WTC11 (cell line): Measurements from ENCODE around the gene GJA5. TPM values are rescaled to one million over a fixed set of nuclear protein-coding genes. Genes with fewer than 3 reads are reported as not detected.

Source experiments
- ATAC-seq: fragments of 200-7000 bp; cut with Tn5 transposase; 2 replicates; pipeline ENCODE4 v1.10.0; 2021; ENCODE audit warnings: mild to moderate bottlenecking, moderate library complexity
- CTCF ChIA-PET: fragments of 300-600 bp; sonication (Branson Sonifier 250); formaldehyde crosslinking; loops from one replicate; lab custom pipeline; 2021; ENCODE audit warnings: antibody characterized with exemption; lab: Charles Lee
- POLR2A ChIA-PET: fragments of 350-600 bp; sonication (Branson Sonifier 250); formaldehyde crosslinking; loops from one replicate; lab custom pipeline; 2021; ENCODE audit warnings: antibody characterized with exemption; lab: Charles Lee
- DNase-seq: peaks from one replicate; pipeline ENCODE4 v3.0.0; 2021; ENCODE audit warnings: low spot score
- H3K27ac Mint-ChIP-seq: 2 replicates; pipeline ENCODE4 v1.8.0; 2021; ENCODE audit warnings: mixed read lengths
- H3K27me3 Mint-ChIP-seq: 2 replicates; pipeline ENCODE4 v1.8.0; 2021; ENCODE audit warnings: low read depth, mild to moderate bottlenecking, moderate library complexity, mixed read lengths
- H3K36me3 Mint-ChIP-seq: 2 replicates; pipeline ENCODE4 v1.8.0; 2021; ENCODE audit warnings: mixed read lengths
- H3K4me1 Mint-ChIP-seq: 2 replicates; pipeline ENCODE4 v1.8.0; 2022; ENCODE audit warnings: mixed read lengths
- H3K4me3 Mint-ChIP-seq: 2 replicates; pipeline ENCODE4 v1.8.0; 2021; ENCODE audit warnings: mild to moderate bottlenecking, moderate library complexity, mixed read lengths
- H3K9me3 Mint-ChIP-seq: 2 replicates; pipeline ENCODE4 v1.8.0; 2021; ENCODE audit warnings: mixed read lengths
- CREB1 ChIP-seq: sonication (generic); formaldehyde crosslinking; IDR thresholded peaks from 2 replicates; pipeline ENCODE4 v1.8.0; 2023; ENCODE audit warnings: mild to moderate bottlenecking, missing genetic modification reagents
- ELF4 ChIP-seq: sonication (generic); formaldehyde crosslinking; IDR thresholded peaks from 2 replicates; pipeline ENCODE4 v1.8.1; 2022; ENCODE audit warnings: low read depth, mild to moderate bottlenecking, moderate library complexity, missing genetic modification reagents
- ETV6 ChIP-seq: sonication (generic); formaldehyde crosslinking; IDR thresholded peaks from 2 replicates; pipeline ENCODE4 v1.8.1; 2022; ENCODE audit warnings: mild to moderate bottlenecking, missing genetic modification reagents
- FOXJ3 ChIP-seq: sonication (generic); formaldehyde crosslinking; IDR thresholded peaks from 2 replicates; pipeline ENCODE4 v1.9.0; 2021; ENCODE audit warnings: missing genetic modification reagents, mild to moderate bottlenecking, borderline replicate concordance
- FOXK1 ChIP-seq: sonication (generic); formaldehyde crosslinking; IDR thresholded peaks from 2 replicates; pipeline ENCODE4 v1.8.0; 2022; ENCODE audit warnings: mild to moderate bottlenecking, moderate library complexity, missing genetic modification reagents
- GABPB1 ChIP-seq: sonication (generic); formaldehyde crosslinking; IDR thresholded peaks from 2 replicates; pipeline ENCODE4 v1.8.1; 2023; ENCODE audit warnings: mild to moderate bottlenecking, missing genetic modification reagents
- MXD4 ChIP-seq: fragments of 250-450 bp; sonication (Bioruptor Pico); IDR thresholded peaks from 2 replicates; pipeline ENCODE4 v1.8.0; 2021; ENCODE audit warnings: mild to moderate bottlenecking, moderate library complexity, borderline replicate concordance
- MYBL2 ChIP-seq: sonication (generic); formaldehyde crosslinking; IDR thresholded peaks from 2 replicates; pipeline ENCODE4 v1.8.1; 2023; ENCODE audit warnings: mild to moderate bottlenecking, moderate library complexity, missing genetic modification reagents
- NR1H2 ChIP-seq: sonication (generic); formaldehyde crosslinking; IDR thresholded peaks from 2 replicates; pipeline ENCODE4 v1.9.0; 2021; ENCODE audit warnings: mild to moderate bottlenecking, moderate library complexity, missing genetic modification reagents
- NR3C1 ChIP-seq: sonication (generic); formaldehyde crosslinking; conservative IDR thresholded peaks from 2 replicates; pipeline ENCODE4 v1.8.1; 2023; ENCODE audit warnings: low read depth, mild to moderate bottlenecking, missing genetic modification reagents
- OVOL2 ChIP-seq: fragments of 250-450 bp; sonication (Bioruptor Pico); IDR thresholded peaks from 2 replicates; pipeline ENCODE4 v1.9.0; 2021; ENCODE audit warnings: mild to moderate bottlenecking, borderline replicate concordance
- RELA ChIP-seq: sonication (generic); formaldehyde crosslinking; IDR thresholded peaks from 2 replicates; pipeline ENCODE4 v1.8.1; 2022; ENCODE audit warnings: missing genetic modification reagents, mild to moderate bottlenecking, borderline replicate concordance
- RORB ChIP-seq: fragments of 250-450 bp; sonication (Bioruptor Pico); IDR thresholded peaks from 2 replicates; pipeline ENCODE4 v1.9.0; 2021; ENCODE audit warnings: mild to moderate bottlenecking
- TCF7 ChIP-seq: sonication (generic); formaldehyde crosslinking; IDR thresholded peaks from 2 replicates; pipeline ENCODE4 v1.8.0; 2022; ENCODE audit warnings: mild to moderate bottlenecking, low read depth, missing genetic modification reagents, moderate library complexity
- total RNA-seq: library from RNA; stranded (reverse); gene quantifications from 3 replicates; pipeline ENCODE4 v1.2.3, GENCODE V29; 2021
- TF ChIP-seq, protein P1 (sequence below): sonication (generic); formaldehyde crosslinking; IDR thresholded peaks from 2 replicates; pipeline ENCODE4 v1.8.1; 2022; ENCODE audit warnings: low read depth, mild to moderate bottlenecking, moderate library complexity, missing genetic modification reagents, borderline replicate concordance
- TF ChIP-seq, protein P2 (sequence below): fragments of 250-450 bp; sonication (Bioruptor Pico); IDR thresholded peaks from 2 replicates; pipeline ENCODE4 v1.8.0; 2021; ENCODE audit warnings: mild to moderate bottlenecking
- TF ChIP-seq, protein P3 (sequence below): fragments of 200-600 bp; IDR thresholded peaks from 2 replicates; pipeline ENCODE4 v1.8.0; 2022; ENCODE audit warnings: antibody characterized with exemption
- TF ChIP-seq, protein P4 (sequence below): sonication (generic); formaldehyde crosslinking; IDR thresholded peaks from 2 replicates; pipeline ENCODE4 v1.8.1; 2023; ENCODE audit warnings: mild to moderate bottlenecking, missing genetic modification reagents, borderline replicate concordance
- TF ChIP-seq, protein P5 (sequence below): sonication (generic); formaldehyde crosslinking; IDR thresholded peaks from 2 replicates; pipeline ENCODE4 v1.8.0; 2022; ENCODE audit warnings: mild to moderate bottlenecking, missing genetic modification reagents
- TF ChIP-seq, protein P6 (sequence below): sonication (generic); formaldehyde crosslinking; IDR thresholded peaks from 2 replicates; pipeline ENCODE4 v1.8.1; 2022; ENCODE audit warnings: mild to moderate bottlenecking, missing genetic modification reagents, moderate library complexity, borderline replicate concordance
- TF ChIP-seq, protein P7 (sequence below): sonication (generic); formaldehyde crosslinking; IDR thresholded peaks from 2 replicates; pipeline ENCODE4 v1.8.0; 2022; ENCODE audit warnings: missing genetic modification reagents

The GJA5 gene
- total RNA-seq, 1 experiment from 2014 or later: 2.2 TPM

DNA sequence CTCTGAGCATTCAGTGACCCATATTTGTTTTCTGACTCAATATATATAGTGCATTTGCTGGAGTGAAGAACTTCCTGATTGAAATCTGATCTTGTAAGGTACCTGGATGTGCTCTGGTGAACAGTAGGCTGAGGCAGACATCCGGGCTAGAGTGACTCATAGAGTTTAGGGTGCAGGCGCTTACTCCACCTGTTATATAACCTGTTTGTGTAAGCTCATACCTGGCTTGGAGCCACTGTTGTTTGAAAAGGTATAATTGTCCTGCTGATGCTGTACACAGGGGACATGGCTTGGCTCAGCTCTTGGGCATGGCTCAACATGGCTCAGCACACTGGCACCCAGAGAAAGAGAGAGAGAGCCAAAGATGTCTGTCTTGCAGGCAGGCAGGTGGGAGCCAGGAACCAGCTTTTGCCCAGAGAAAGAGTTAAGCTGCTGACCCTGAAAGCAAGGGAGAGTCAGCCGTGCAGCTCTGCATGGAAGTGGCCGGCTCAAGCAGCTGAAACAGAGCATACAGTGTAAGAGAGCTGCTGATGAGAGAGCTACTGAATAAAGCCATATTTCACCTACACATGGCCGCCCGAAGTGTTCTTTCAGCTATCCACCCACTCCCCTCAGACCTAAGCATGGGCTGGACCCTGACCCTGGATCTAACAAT lies 43.2 kb downstream of the GJA5 start:
- TF ChIP-seq CREB1 (CRISPR knock-in tag): no peak
- TF ChIP-seq FOXK1 (CRISPR knock-in tag): no peak
- TF ChIP-seq RORB: no peak
- no peak for TF ChIP-seq MXD4 (CRISPR knock-in tag)
- no peak for TF ChIP-seq RELA
- TF ChIP-seq, protein P1, sequence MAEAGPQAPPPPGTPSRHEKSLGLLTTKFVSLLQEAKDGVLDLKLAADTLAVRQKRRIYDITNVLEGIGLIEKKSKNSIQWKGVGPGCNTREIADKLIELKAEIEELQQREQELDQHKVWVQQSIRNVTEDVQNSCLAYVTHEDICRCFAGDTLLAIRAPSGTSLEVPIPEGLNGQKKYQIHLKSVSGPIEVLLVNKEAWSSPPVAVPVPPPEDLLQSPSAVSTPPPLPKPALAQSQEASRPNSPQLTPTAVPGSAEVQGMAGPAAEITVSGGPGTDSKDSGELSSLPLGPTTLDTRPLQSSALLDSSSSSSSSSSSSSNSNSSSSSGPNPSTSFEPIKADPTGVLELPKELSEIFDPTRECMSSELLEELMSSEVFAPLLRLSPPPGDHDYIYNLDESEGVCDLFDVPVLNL (CRISPR knock-in tag): no peak
- TF ChIP-seq, protein P2, sequence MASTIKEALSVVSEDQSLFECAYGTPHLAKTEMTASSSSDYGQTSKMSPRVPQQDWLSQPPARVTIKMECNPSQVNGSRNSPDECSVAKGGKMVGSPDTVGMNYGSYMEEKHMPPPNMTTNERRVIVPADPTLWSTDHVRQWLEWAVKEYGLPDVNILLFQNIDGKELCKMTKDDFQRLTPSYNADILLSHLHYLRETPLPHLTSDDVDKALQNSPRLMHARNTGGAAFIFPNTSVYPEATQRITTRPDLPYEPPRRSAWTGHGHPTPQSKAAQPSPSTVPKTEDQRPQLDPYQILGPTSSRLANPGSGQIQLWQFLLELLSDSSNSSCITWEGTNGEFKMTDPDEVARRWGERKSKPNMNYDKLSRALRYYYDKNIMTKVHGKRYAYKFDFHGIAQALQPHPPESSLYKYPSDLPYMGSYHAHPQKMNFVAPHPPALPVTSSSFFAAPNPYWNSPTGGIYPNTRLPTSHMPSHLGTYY (CRISPR knock-in tag): no peak
- TF ChIP-seq ELF4 (CRISPR knock-in tag): no peak
- TF ChIP-seq OVOL2: no peak
- TF ChIP-seq, protein P3, sequence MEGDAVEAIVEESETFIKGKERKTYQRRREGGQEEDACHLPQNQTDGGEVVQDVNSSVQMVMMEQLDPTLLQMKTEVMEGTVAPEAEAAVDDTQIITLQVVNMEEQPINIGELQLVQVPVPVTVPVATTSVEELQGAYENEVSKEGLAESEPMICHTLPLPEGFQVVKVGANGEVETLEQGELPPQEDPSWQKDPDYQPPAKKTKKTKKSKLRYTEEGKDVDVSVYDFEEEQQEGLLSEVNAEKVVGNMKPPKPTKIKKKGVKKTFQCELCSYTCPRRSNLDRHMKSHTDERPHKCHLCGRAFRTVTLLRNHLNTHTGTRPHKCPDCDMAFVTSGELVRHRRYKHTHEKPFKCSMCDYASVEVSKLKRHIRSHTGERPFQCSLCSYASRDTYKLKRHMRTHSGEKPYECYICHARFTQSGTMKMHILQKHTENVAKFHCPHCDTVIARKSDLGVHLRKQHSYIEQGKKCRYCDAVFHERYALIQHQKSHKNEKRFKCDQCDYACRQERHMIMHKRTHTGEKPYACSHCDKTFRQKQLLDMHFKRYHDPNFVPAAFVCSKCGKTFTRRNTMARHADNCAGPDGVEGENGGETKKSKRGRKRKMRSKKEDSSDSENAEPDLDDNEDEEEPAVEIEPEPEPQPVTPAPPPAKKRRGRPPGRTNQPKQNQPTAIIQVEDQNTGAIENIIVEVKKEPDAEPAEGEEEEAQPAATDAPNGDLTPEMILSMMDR: no peak
- TF ChIP-seq NR1H2 (CRISPR knock-in tag): no peak
- TF ChIP-seq, protein P4, sequence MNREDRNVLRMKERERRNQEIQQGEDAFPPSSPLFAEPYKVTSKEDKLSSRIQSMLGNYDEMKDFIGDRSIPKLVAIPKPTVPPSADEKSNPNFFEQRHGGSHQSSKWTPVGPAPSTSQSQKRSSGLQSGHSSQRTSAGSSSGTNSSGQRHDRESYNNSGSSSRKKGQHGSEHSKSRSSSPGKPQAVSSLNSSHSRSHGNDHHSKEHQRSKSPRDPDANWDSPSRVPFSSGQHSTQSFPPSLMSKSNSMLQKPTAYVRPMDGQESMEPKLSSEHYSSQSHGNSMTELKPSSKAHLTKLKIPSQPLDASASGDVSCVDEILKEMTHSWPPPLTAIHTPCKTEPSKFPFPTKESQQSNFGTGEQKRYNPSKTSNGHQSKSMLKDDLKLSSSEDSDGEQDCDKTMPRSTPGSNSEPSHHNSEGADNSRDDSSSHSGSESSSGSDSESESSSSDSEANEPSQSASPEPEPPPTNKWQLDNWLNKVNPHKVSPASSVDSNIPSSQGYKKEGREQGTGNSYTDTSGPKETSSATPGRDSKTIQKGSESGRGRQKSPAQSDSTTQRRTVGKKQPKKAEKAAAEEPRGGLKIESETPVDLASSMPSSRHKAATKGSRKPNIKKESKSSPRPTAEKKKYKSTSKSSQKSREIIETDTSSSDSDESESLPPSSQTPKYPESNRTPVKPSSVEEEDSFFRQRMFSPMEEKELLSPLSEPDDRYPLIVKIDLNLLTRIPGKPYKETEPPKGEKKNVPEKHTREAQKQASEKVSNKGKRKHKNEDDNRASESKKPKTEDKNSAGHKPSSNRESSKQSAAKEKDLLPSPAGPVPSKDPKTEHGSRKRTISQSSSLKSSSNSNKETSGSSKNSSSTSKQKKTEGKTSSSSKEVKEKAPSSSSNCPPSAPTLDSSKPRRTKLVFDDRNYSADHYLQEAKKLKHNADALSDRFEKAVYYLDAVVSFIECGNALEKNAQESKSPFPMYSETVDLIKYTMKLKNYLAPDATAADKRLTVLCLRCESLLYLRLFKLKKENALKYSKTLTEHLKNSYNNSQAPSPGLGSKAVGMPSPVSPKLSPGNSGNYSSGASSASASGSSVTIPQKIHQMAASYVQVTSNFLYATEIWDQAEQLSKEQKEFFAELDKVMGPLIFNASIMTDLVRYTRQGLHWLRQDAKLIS (CRISPR knock-in tag): no peak
- no peak for TF ChIP-seq ETV6 (CRISPR knock-in tag)
- TF ChIP-seq, protein P5, sequence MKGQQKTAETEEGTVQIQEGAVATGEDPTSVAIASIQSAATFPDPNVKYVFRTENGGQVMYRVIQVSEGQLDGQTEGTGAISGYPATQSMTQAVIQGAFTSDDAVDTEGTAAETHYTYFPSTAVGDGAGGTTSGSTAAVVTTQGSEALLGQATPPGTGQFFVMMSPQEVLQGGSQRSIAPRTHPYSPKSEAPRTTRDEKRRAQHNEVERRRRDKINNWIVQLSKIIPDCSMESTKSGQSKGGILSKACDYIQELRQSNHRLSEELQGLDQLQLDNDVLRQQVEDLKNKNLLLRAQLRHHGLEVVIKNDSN (CRISPR knock-in tag): no peak
- no peak; the same call in 1 of the 2 replicates for TF ChIP-seq GABPB1 (CRISPR knock-in tag)
- no peak for TF ChIP-seq MYBL2
- no peak for TF ChIP-seq TCF7 (CRISPR knock-in tag)
- Mint-ChIP-seq H3K27ac (no peak overlapping the region), H3K4me1 (peaks cover 11% of the 10 kb centered on the region), H3K9me3 (peaks cover 7% of the 10 kb centered on the region), H3K4me3 (no peak overlapping the region), H3K27me3 (no peaks in the 10 kb centered on the region), H3K36me3 (peaks cover 3% of the 10 kb centered on the region)
- CTCF ChIA-PET: no interaction called here
- ATAC-seq: no peak
- POLR2A ChIA-PET: no interaction called here
- DNase-seq: no peak

DNA sequence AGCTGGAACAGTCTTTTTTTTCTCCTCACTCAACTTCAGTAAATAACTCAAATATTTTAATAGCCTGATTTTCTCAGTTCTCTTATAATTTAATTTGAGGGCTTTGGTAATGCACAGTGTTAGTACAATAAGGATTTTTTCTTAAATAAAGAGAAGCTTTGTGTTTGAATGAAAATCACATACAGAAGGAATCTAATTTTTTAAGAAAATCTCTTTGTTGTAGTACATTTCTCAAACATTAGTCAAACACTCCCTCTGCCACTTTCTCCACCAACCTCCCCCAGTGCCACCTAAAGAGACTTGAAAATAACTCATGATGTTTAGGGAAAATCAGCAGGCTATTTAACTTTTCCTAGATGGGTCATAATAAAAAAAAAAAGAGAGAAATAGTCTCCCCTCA lies 47.8 kb downstream of the GJA5 start:
- Mint-ChIP-seq H3K36me3 (no peaks in the 10 kb centered on the region), H3K4me1 (no peaks in the 10 kb centered on the region), H3K27ac (no peak overlapping the region), H3K27me3 (peaks cover 8% of the 10 kb centered on the region), H3K4me3 (no peak overlapping the region), H3K9me3 (no peaks in the 10 kb centered on the region)
- POLR2A ChIA-PET: no interaction called here
- ATAC-seq (no peak), DNase-seq (no peak)
- CTCF ChIA-PET: interaction anchor here (2.8 kb wide), 1 partner anchor 180 kb away, joined by 11 read pairs; no protein-coding TSS in a partner anchor
- TF ChIP-seq RORB (no peak), NR3C1 (no peak), FOXJ3 (no peak)
- TF ChIP-seq, protein P6, sequence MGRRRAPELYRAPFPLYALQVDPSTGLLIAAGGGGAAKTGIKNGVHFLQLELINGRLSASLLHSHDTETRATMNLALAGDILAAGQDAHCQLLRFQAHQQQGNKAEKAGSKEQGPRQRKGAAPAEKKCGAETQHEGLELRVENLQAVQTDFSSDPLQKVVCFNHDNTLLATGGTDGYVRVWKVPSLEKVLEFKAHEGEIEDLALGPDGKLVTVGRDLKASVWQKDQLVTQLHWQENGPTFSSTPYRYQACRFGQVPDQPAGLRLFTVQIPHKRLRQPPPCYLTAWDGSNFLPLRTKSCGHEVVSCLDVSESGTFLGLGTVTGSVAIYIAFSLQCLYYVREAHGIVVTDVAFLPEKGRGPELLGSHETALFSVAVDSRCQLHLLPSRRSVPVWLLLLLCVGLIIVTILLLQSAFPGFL (CRISPR knock-in tag): no peak
- TF ChIP-seq, protein P7, sequence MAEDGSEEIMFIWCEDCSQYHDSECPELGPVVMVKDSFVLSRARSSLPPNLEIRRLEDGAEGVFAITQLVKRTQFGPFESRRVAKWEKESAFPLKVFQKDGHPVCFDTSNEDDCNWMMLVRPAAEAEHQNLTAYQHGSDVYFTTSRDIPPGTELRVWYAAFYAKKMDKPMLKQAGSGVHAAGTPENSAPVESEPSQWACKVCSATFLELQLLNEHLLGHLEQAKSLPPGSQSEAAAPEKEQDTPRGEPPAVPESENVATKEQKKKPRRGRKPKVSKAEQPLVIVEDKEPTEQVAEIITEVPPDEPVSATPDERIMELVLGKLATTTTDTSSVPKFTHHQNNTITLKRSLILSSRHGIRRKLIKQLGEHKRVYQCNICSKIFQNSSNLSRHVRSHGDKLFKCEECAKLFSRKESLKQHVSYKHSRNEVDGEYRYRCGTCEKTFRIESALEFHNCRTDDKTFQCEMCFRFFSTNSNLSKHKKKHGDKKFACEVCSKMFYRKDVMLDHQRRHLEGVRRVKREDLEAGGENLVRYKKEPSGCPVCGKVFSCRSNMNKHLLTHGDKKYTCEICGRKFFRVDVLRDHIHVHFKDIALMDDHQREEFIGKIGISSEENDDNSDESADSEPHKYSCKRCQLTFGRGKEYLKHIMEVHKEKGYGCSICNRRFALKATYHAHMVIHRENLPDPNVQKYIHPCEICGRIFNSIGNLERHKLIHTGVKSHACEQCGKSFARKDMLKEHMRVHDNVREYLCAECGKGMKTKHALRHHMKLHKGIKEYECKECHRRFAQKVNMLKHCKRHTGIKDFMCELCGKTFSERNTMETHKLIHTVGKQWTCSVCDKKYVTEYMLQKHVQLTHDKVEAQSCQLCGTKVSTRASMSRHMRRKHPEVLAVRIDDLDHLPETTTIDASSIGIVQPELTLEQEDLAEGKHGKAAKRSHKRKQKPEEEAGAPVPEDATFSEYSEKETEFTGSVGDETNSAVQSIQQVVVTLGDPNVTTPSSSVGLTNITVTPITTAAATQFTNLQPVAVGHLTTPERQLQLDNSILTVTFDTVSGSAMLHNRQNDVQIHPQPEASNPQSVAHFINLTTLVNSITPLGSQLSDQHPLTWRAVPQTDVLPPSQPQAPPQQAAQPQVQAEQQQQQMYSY (CRISPR knock-in tag): no peak
